NCI-H1694 (cell line): ENCODE results near the gene GJC2.
"Not testable (repeated sequence)": the region's sequence is repeated elsewhere in the genome, so short reads cannot be mapped to it uniquely, and the experiment has no call there.

Experiments
- DNase-seq: peaks from one replicate; lab custom pipeline; 2025; lab: John Stamatoyannopoulos, UW

Gene GJC2

GRCh38 chr1:228149406-228150119 is at the start of gene GJC2:
Gene GJC2, plus strand, starts transcription at chr1:228149930. Its CDS starts 7,829 bp downstream, at chr1:228157759.
- no peak for DNase-seq

- no peak for DNase-seq
These were observed 48.7 kb upstream of the GJC2 start for GRCh38 chr1:228100822-228101613.

- DNase-seq, result no peak
These were observed 48.1 kb upstream of the GJC2 start for GRCh38 chr1:228101614-228101993.

- DNase-seq, result no peak
These were observed 47.5 kb upstream of the GJC2 start for GRCh38 chr1:228101994-228102790.

- peak; percentile 81 for DNase-seq
These were observed 46.7 kb upstream of the GJC2 start, which contains the start of gene C1orf35 for GRCh38 chr1:228102791-228103620. Gene C1orf35, minus strand, starts transcription at chr1:228103325. Its CDS starts 98 bp downstream, at chr1:228103227.

- DNase-seq, result no peak
These were observed 45.0 kb upstream of the GJC2 start for GRCh38 chr1:228104526-228105269.

GRCh38 chr1:228105270-228105995 is 44.3 kb upstream of the GJC2 start:
- no peak for DNase-seq

- DNase-seq, result no peak
These were observed 43.5 kb upstream of the GJC2 start for GRCh38 chr1:228105996-228106799.

GRCh38 chr1:228106800-228107054 is 43.0 kb upstream of the GJC2 start:
- no peak for DNase-seq

GRCh38 chr1:228107636-228108035 is 42.1 kb upstream of the GJC2 start:
- no peak for DNase-seq

GRCh38 chr1:228108055-228108690 is 41.6 kb upstream of the GJC2 start:
- no peak for DNase-seq

GRCh38 chr1:228108742-228109072 is 41.0 kb upstream of the GJC2 start:
- no peak for DNase-seq

GRCh38 chr1:228109073-228109961 is 40.4 kb upstream of the GJC2 start, which contains the start of gene MRPL55:
Gene MRPL55, minus strand, starts transcription at chr1:228109299. Its CDS starts 1,039 bp downstream, at chr1:228108260.
- DNase-seq, result peak; percentile 91

GRCh38 chr1:228109962-228110488 is 39.7 kb upstream of the GJC2 start:
- DNase-seq, result no peak

GRCh38 chr1:228110556-228110955 is 39.2 kb upstream of the GJC2 start:
- no peak for DNase-seq

GRCh38 chr1:228111315-228111714 is 38.4 kb upstream of the GJC2 start:
- not testable (repeated sequence) for DNase-seq

GRCh38 chr1:228112167-228112566 is 37.6 kb upstream of the GJC2 start:
- no peak for DNase-seq

GRCh38 chr1:228112617-228113016 is 37.1 kb upstream of the GJC2 start:
- no peak for DNase-seq
